PC-9 (cell line): ENCODE data around the gene AGTR1. TPM values are rescaled to one million over a fixed set of nuclear protein-coding genes. Genes with fewer than 3 reads are reported as not detected.
"Not testable (repeated sequence)": the region's sequence is repeated elsewhere in the genome, so short reads cannot be mapped to it uniquely, and the experiment has no call there.

Experiments
- BruUV-seq: library from RNA; stranded (reverse); fragments of 400-500 nt; replicated peaks from 2 replicates; lab custom pipeline; 2021; lab: Mats Ljungman, UMichigan
- CTCF ChIA-PET: fragments of 300-600 bp; sonication (Branson Sonifier 250); formaldehyde crosslinking; loops from one replicate; lab custom pipeline; 2022; ENCODE audit warnings: antibody characterized with exemption; lab: Charles Lee
- POLR2A ChIA-PET: fragments of 300-600 bp; sonication (Branson Sonifier 250); formaldehyde crosslinking; loops from one replicate; lab custom pipeline; 2022; ENCODE audit warnings: antibody characterized with exemption; ENCODE audit not compliant: unreplicated experiment; lab: Charles Lee
- DNase-seq, 2 experiments: peaks; one replicate each; pipeline versions ENCODE4 v3.0.0 to v3.0.0-alpha.2; 2015 to 2022; ENCODE audit warnings: mixed read lengths in 1 of 2
- H2AFZ ChIP-seq: fragments of 200-600 bp; sonication (generic); 2 replicates; pipeline ENCODE4 v1.8.1; 2017; ENCODE audit warnings: antibody characterized with exemption
- H3F3A ChIP-seq: fragments of 200-600 bp; sonication (generic); 2 replicates; pipeline ENCODE4 v1.8.1; 2017; ENCODE audit warnings: antibody characterized with exemption, mild to moderate bottlenecking, low read depth; ENCODE audit not compliant: insufficient read depth
- H3K27ac ChIP-seq: fragments of 200-600 bp; sonication (generic); 2 replicates; pipeline ENCODE4 v1.6.1; 2016; ENCODE audit warnings: mixed run types
- H3K27me3 ChIP-seq: fragments of 200-600 bp; sonication (generic); 2 replicates; pipeline ENCODE4 v1.6.1; 2016; ENCODE audit warnings: low read depth, mixed run types; ENCODE audit not compliant: insufficient read depth
- H3K36me3 ChIP-seq: fragments of 200-600 bp; sonication (generic); 2 replicates; pipeline ENCODE4 v1.6.1; 2016; ENCODE audit warnings: low read depth, mixed run types
- H3K4me1 ChIP-seq: fragments of 200-600 bp; sonication (generic); replicated peaks from 2 replicates; pipeline ENCODE4 v1.6.1; 2016; ENCODE audit warnings: mixed run types; ENCODE audit not compliant: insufficient read depth
- H3K4me2 ChIP-seq: fragments of 200-600 bp; sonication (generic); 2 replicates; pipeline ENCODE4 v1.6.1; 2017; ENCODE audit warnings: mixed run types
- H3K4me3 ChIP-seq: fragments of 200-600 bp; sonication (generic); 2 replicates; pipeline ENCODE4 v1.6.1; 2016; ENCODE audit warnings: mixed run types
- H3K79me2 ChIP-seq: fragments of 200-600 bp; sonication (generic); 2 replicates; pipeline ENCODE4 v1.6.1; 2017; ENCODE audit warnings: low read depth, mixed run types
- H3K9me2 ChIP-seq: fragments of 200-600 bp; sonication (generic); 2 replicates; pipeline ENCODE4 v1.8.1; 2017; ENCODE audit warnings: mild to moderate bottlenecking; ENCODE audit not compliant: insufficient read depth
- H3K9me3 ChIP-seq: fragments of 200-600 bp; sonication (generic); 2 replicates; pipeline ENCODE4 v1.8.1; 2016; ENCODE audit warnings: low read depth; ENCODE audit not compliant: insufficient read depth
- H4K20me1 ChIP-seq: fragments of 200-600 bp; sonication (generic); 2 replicates; pipeline ENCODE4 v1.8.1; 2017; ENCODE audit not compliant: insufficient read depth
- CTCF ChIP-seq: fragments of 200-600 bp; sonication (generic); conservative IDR thresholded peaks from 2 replicates; pipeline ENCODE4 v1.6.1; 2017; ENCODE audit warnings: mixed run types, antibody characterized with exemption, mild to moderate bottlenecking, moderate library complexity
- EZH2 ChIP-seq: fragments of 200-600 bp; sonication (generic); IDR thresholded peaks from 2 replicates; pipeline ENCODE4 v1.8.0; 2017; ENCODE audit warnings: antibody characterized with exemption, low read depth
- intact Hi-C: fragments of 100-400 bp; cut with micrococcal nuclease; formaldehyde crosslinking; loops from one replicate; pipeline ENCODE4 v1.10.0; 2022; ENCODE audit not compliant: unreplicated experiment
- total RNA-seq: library from RNA; stranded (reverse); gene quantifications from 2 replicates; pipeline ENCODE4 v1.2.3, GENCODE V29; 2021

Gene AGTR1
- total RNA-seq, 1 experiment from 2014 or later, result not detected

GRCh38 chr3:148778926-148779325, 81.2 kb downstream of the AGTR1 start:
- H3K9me2 ChIP-seq, result no peaks in the 10 kb centered on the region
- H3K4me2 ChIP-seq, result no peak overlapping the region
- POLR2A ChIA-PET, result no interaction called here
- no peaks in the 10 kb centered on the region for H3K9me3 ChIP-seq
- no peaks in the 10 kb centered on the region for H3K27me3 ChIP-seq
- intact Hi-C loops, result no loop called here
- no peaks in the 10 kb centered on the region for H3K36me3 ChIP-seq
- no peaks in the 10 kb centered on the region for H3K4me1 ChIP-seq
- no TSS peak for BruUV-seq
- no peak overlapping the region for H3K27ac ChIP-seq
- no peaks in the 10 kb centered on the region for H4K20me1 ChIP-seq
- no peaks in the 10 kb centered on the region for H3F3A ChIP-seq
- no peaks in the 10 kb centered on the region for H3K79me2 ChIP-seq
- no peak for TF ChIP-seq EZH2
- no peak for TF ChIP-seq CTCF
- CTCF ChIA-PET, result no interaction called here
- no peak overlapping the region for H3K4me3 ChIP-seq
- no peak overlapping the region for H2AFZ ChIP-seq
- DNase-seq, result no peak

- H3F3A ChIP-seq, intact Hi-C loops, CTCF ChIA-PET, BruUV-seq, H3K27ac ChIP-seq, POLR2A ChIA-PET, H3K4me1 ChIP-seq, H3K9me2 ChIP-seq, H3K27me3 ChIP-seq, H4K20me1 ChIP-seq, DNase-seq, H3K4me2 ChIP-seq, H2AFZ ChIP-seq, H3K4me3 ChIP-seq, H3K9me3 ChIP-seq, H3K36me3 ChIP-seq, H3K79me2 ChIP-seq: not testable (repeated sequence)
Measured at GRCh38 chr3:148785026-148785425, 87.3 kb downstream of the AGTR1 start.

- H3F3A ChIP-seq, intact Hi-C loops, H3K9me3 ChIP-seq, H3K9me2 ChIP-seq, H3K4me1 ChIP-seq, H3K27me3 ChIP-seq, H2AFZ ChIP-seq, H3K4me3 ChIP-seq, BruUV-seq, POLR2A ChIA-PET, H4K20me1 ChIP-seq, DNase-seq, H3K27ac ChIP-seq, H3K4me2 ChIP-seq, H3K36me3 ChIP-seq, CTCF ChIA-PET, H3K79me2 ChIP-seq: not testable (repeated sequence)
Measured at GRCh38 chr3:148786159-148786558, 88.5 kb downstream of the AGTR1 start.

- H3K4me1 ChIP-seq, result peaks cover 4% of the 10 kb centered on the region
- H4K20me1 ChIP-seq, result no peaks in the 10 kb centered on the region
- H3K4me2 ChIP-seq, result no peak overlapping the region
- H3F3A ChIP-seq, result no peaks in the 10 kb centered on the region
- POLR2A ChIA-PET, result no interaction called here
- intact Hi-C loops, result no loop called here
- CTCF ChIA-PET, result no interaction called here
- BruUV-seq, result no TSS peak
- no peak overlapping the region for H3K4me3 ChIP-seq
- DNase-seq, result no peak
- H2AFZ ChIP-seq, result no peak overlapping the region
- H3K36me3 ChIP-seq, result no peaks in the 10 kb centered on the region
- no peaks in the 10 kb centered on the region for H3K27me3 ChIP-seq
- H3K27ac ChIP-seq, result no peak overlapping the region
- H3K79me2 ChIP-seq, result no peaks in the 10 kb centered on the region
- TF ChIP-seq EZH2, result no peak
- no peak for TF ChIP-seq CTCF
- no peaks in the 10 kb centered on the region for H3K9me3 ChIP-seq
- no peaks in the 10 kb centered on the region; the same call in 1 of the 2 replicates for H3K9me2 ChIP-seq
Measured at GRCh38 chr3:148789146-148789545, 91.4 kb downstream of the AGTR1 start.
